Activated CD4-positive, alpha-beta T cell treated with anti-CD3 and anti-CD28 coated beads, Interleukin-2, amount 50 U/mL, for 4 hours (primary cell): Measurements from ENCODE around the gene HOXC6.
"Not testable (repeated sequence)": the region's sequence is repeated elsewhere in the genome, so short reads cannot be mapped to it uniquely, and the experiment has no call there.

Experiments used
- DNase-seq, 2 experiments: peaks; one replicate each; pipeline ENCODE4 v3.0.0-alpha.2; 2020

The HOXC6 gene

GRCh38 chr12:54031480-54031879, 3.2 kb downstream of the HOXC6 start:
- no peak for DNase-seq

DNA sequence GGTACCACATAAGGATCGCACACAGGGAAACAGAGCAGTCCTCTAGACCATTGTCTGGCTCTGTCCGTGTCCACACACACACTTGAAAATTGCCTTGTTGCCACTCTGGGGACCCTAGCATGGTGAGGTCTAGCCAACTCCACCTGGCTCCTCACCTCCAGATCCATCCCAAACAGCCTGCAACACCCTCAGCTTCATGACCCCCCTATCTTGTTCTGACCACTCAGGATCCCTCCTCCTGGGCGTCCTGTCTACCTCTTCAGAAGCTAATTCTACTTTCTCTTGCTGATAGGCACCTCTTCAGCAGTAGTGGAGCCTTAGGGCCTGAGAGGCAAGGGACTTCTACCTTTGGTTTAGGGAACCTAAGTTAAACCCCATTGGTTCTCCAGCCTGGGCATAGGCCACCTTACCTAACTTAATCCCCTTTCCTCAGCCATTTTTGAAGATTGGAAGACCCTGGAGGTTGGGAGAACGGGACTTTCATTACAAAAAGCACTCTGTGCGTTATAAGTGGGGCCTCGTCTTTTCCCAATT, 3.9 kb downstream of the HOXC6 start:
- DNase-seq: no peak

- peak; percentile 38 to 43 for DNase-seq
Observed at GRCh38 chr12:54032627-54033100, 4.4 kb downstream of the HOXC6 start, which contains the start of gene HOXC5. Gene HOXC5, plus strand, starts transcription at chr12:54033050. Its CDS starts 73 bp downstream, at chr12:54033123.

GRCh38 chr12:54033106-54033979, 5.1 kb downstream of the HOXC6 start:
- DNase-seq: no peak

DNA sequence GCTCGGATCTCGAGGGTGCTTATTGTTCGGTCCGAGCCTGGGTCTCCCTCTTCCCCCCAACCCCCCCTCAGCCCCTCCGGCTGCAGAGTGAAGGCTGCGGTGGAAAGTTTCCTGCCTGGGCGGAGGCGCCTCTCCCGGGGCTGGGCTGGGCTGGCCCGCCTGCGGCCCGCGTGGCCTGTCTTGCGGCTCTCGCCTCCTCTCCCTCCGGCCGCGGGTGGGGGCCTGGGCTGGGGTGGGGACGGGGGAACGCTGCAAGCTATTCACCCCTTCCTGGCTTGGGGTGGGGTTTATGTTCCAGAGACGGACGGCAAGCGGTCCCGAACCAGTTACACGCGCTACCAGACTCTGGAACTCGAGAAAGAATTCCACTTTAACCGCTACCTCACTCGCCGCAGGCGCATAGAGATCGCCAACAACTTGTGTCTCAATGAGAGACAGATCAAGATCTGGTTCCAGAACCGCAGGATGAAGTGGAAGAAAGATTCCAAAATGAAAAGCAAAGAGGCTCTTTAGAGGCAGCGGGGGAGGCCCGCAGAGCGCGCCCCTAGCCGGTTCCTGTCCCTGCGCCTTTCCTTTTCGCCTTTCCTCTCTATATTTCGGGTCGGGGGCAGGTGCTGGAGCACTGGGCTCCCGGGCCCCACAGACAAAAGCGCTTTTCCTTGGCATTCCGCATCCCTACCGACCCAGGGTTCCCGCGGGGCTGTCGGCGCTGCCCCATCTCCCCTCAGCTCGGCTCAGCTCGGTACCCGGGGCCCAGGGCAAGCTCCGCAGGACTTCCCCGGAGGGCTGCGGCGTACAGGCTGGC, 5.9 kb downstream of the HOXC6 start:
- no peak for DNase-seq

DNA sequence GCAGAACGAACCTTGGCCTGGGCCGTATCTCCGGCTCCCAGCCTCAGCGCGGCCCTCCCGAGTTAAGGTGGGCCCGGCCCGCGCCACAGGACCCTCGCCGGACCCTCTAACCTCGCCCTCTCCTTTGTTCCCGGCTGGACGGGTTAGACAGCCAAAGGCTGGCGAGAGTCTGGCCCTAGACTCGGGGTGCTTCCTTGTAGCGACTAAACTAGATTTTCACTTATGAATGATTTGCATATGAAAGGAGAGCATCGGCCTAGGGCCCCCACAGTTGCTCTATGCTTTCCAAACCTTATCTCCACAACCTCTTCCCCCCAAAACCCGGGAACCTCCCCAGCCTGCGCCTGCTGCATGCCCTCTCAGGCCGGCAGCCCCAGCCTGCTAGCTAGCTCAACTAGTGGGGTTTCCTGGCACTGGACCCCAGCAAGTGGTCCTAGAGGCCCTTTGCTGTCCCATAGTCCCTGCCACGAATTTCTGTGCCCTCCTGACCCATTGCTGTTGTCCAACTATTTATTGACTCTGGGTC, 6.6 kb downstream of the HOXC6 start:
- DNase-seq: no peak

DNA sequence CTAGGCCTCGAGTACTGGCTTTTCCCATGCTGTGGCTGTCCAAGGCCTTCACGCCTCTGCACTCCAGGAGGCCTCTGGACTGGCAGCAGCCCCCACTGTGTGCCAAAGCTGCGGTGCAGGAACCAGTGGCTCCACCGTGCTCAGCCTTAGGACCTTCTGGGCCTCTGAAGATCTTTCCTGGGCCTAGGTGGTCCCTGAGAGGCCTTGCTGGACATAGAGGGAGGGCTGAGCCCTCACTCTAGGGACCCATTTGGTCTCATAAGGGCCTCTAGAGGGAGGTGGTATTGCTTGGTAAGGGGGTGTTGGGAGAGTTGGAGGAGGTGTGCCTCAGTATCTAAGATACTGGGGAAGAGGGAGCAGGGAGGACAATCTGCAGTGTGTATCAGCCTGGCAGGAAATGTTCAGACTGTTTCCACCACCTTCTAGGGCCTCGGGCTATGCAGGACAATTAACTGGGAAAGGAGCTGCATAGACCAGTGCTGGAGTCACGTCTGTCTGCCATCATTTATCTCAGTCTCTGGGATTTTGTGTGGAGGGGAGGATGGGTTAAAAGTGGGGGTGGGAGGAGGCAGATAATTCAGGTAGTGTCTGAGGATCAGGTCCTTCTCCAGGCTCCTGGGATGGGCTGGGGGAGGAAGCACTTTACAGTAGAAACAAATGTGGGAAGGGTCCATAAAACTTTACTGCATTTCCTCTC, 7.5 kb downstream of the HOXC6 start:
- DNase-seq: no peak

DNA sequence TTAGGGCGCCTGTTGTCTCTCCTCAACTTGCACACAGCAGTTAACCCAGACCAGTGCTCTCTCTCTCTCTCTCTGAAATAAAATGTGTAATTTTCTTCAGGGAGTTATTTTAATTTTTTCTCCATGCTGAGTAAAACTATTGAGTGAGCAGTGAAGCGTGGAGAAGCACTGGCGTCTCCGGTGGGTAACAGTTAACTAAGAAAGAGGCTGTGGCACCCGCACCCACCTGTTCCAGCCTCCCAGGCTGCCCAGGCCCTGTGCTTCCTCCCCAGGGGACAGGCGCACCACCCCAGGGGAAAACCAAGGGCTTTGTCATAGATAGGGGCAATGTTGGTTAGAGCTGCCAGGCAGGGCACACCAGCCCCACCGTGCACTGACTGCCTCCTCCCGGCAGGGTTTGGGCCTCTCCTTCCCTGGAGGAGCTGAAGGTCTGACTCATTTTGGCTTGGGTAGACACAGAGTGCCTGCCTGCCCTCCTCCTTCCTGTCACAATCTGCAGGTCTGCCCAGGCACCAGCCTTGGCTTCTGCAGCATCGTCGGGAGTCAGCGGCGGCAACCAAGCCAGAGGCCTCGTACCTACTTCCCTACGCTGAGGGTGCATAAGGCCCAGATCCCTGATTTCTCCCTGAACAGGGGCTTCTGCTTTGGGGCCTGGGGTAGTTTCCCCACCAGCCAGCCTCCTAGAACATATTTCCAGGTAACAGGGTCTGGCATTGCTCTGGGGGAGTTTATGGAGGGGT, 8.6 kb downstream of the HOXC6 start:
- no peak for DNase-seq

DNA sequence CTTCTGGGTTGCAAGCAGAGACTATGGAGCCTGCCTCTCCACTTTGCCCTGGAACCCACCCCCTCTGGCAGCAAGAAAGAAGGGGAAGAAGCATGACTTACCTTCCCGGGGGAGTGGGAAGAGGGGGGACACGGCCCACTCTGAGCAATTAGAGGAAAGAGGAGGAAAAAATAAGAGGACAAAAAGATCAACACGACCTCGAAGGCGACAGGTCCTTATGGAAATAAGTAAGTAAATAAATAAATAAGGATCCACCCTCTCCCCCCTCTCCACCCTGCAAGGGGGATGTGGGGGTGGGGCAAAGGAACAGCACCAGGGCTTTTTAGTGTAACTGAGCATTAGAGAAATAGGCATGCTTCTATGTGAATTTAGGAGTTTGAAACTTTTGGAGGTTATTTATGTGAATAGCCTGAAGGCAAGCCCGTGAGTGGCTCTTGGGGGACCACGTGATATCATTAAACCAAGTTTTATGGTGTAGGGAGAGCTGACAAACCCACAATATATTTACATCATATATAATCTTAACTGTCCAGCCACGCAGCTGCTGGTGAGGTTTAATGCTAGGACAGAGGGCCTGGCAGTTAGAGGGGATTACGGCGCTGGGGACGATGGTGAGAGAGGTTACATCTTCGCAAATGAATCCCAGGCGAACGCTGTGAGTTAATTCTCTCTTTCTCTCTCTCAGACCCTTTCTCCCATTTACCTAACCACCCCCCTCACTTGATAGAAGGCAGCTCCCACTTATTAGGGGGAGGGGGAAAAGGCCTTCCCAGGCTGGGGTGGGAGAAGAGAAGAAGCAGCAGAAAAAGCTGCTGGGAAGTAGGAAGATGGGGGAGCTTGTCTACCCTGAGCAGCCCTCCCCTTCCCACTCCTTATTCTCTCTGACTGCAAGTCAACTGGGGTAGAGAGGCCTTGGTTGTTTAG, 9.4 kb downstream of the HOXC6 start:
- DNase-seq: no peak

- no peak for DNase-seq
Observed at GRCh38 chr12:54038284-54038870, 10.1 kb downstream of the HOXC6 start.

DNA sequence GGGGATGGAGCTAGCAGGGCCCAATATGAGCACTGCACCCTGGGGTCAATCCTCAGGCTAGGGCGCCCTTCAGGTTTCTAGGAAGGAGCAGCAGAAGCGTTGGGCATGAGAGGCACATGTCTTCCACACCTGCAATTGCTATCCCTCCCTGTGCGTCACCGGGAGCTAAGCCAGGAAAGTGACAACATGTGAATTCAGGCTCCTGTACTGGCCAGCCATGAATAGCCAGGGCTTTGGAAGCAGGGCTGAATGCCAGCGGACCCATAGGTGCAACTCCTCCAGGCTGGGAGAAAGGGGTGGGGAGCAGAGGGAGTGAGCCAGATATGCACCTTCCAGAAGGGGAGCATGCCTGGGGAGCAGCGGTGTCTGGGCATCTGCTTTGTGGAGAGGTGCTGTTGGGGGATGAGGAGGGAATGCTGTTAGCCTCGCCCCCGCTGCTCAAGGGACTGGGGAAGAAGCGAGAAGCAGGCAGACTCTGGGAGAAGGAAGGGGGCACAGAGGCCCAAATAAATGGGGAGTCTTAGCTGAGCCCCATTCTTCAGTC, 10.7 kb downstream of the HOXC6 start:
- no peak for DNase-seq

DNA sequence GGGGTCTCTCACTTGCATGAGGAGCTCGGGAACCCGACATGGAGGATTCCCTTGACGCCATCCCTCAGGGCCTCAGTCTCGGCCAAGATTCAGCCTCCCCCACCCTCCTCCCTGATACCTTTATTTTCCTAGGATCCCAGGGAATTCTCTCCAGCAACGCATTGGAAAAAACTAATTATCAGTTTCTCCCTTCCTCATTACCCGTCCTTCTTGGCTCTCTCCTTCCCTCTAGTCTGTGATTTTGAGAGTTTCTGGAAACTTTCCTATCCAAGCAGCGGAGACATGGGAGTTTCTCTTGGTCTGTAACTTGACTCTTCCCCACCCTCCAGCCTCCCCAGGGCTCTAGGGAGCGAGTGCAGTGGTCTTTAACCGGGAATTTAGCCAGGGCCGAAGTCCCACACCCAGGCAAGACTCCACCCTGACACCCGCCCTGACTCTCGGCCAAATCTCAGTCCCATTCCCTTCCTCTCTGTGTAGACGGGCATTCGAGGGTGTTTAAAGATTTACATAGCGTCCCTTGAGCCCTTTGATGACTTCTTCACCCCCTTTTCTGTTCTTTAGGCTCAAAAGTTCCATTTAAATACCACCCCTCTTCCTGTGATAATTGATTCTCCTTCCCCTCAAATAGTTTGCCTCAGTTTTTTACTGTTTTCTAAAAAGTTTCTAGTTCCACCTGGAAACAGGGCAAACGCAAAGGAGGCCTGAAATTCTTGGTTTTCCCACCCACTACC, 11.3 kb downstream of the HOXC6 start:
- DNase-seq: no peak

DNA sequence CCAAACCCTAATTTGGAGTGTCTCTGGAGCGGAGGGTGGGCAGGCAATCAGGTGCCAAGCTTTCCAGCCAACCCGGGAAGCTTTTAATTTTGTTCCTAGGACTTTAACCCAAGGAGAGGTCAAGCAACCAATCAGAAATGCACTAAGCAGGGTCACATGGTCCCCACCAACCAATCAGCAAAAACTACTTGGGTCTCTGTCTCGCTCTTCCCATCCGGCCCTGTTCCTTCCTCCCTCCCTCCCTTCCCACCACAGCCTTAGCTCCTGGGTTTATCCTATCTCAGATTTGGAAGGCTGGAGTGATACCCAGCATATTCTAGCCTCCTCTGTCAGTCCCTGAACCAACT, 11.9 kb downstream of the HOXC6 start:
- no peak for DNase-seq

DNA sequence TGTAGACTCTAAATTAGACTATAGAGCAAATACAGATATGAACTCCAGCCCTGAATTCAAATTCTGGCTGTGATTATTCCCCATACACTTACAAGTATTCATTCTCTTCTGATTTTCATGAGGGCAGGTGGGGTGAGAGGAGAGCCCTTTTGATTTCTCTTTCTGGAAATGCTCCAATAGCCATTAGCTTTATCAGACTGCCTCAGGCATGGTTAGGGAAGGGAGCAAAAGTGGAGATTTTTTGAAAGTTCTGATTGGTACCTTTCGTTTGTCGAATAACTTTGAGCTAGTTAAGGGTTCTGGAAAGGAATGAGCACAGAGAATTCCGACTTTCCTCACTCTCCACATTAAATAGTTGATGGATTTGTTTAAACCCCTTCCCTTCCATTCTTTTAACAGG, 12.4 kb downstream of the HOXC6 start:
- DNase-seq: no peak

GRCh38 chr12:54041097-54041690, 13.0 kb downstream of the HOXC6 start:
- no peak for DNase-seq

DNA sequence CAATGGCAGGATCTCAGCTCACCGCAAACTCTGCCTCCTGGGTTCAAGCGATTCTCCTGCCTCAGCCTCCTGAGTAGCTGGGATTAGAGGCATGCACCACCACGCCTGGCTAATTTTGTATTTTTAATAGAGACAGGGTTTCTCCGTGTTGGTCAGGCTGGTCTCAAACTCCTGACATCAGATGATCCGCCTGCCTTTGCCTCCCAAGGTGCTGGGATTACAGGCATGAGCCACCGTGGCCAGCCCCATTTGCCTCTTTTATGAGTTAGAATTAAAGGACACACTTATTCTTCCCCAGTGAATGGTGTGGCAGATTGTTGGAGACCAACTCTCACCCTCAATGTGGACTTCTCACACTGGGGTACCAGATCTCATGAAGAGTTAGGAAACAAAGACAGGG, 13.8 kb downstream of the HOXC6 start:
- not testable (repeated sequence) for DNase-seq

DNA sequence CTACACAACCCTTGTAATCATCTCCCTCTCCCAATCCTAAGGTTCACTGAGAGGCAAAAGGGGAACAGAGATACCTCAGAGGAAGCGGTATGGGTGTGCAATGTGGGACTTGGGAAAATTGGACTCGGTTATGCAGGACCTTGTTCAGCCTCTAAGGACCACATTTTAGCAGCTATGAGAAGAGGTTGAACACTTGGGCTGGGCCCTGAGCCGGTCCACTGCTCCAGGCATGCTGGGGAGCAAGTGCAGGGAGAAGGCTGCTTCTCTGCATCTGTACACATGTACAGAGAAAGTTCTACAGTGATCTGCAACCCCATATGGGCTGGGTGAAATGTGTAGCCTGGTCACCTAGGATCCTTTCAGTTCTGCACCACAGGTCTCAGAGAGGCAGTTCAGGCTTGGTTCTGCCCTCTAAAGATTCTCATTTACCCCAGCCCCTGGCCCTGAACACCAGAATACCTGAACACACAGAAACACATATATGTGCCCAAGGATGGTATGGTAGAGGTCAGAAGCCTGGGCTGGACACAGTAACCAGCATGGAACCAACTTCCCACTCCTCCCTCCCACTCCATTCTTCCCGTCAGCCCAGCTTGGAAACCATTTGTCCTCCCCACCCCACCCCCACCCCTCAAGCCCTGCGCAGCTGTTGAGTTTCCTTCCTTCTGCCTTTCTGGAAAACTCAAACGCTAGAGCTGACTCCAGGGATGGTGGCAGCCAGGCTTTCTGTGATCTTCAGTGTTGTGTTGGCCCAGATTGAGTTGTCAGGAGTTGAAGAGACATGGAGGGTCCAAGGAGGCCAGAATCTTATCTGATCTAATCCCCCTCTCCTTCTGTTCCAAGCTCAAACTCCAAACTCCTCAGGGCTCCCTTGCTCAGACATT, 15.0 kb downstream of the HOXC6 start:
- no peak for DNase-seq
